Heart right ventricle (tissue), 16 donors: Measurements from ENCODE around the gene HINFP. TPM values are rescaled to one million over a fixed set of nuclear protein-coding genes. Genes with fewer than 3 reads are reported as not detected.

Experiments
- ATAC-seq, 8 donors: fragments of 200-7000 bp; cut with Tn5 transposase; one replicate each; pipeline ENCODE4 v1.9.1; 2020; ENCODE audit warnings: mild to moderate bottlenecking in 8 of 8, moderate library complexity in 8 of 8, moderate number of reproducible peaks in 1 of 8
- DNase-seq, 2 donors: peaks; one replicate each; pipeline ENCODE4 v3.0.0-alpha.2; 2020
- H3K27ac ChIP-seq, 10 donors: fragments of 200-600 bp; sonication (generic) in 2 of 10; one replicate each; pipeline versions ENCODE4 v1.5.0 to v1.8.0; 2020 to 2022; ENCODE audit warnings: mild to moderate bottlenecking in 3 of 10
- H3K27me3 ChIP-seq, 7 donors: fragments of 200-600 bp; one replicate each; pipeline ENCODE4 v1.8.0; 2021 to 2022; ENCODE audit warnings: mild to moderate bottlenecking in 2 of 7
- H3K36me3 ChIP-seq, 9 donors: fragments of 200-600 bp; sonication (generic) in 1 of 9; one replicate each; pipeline versions ENCODE4 v1.5.0 to v1.8.0; 2020 to 2022; ENCODE audit warnings: mild to moderate bottlenecking in 2 of 9
- H3K4me1 ChIP-seq, 9 donors: fragments of 200-600 bp; sonication (generic) in 1 of 9; one replicate each; pipeline versions ENCODE4 v1.5.0 to v1.8.0; 2020 to 2022; ENCODE audit warnings: mild to moderate bottlenecking in 4 of 9
- H3K4me3 ChIP-seq, 10 donors: fragments of 200-600 bp; sonication (generic) in 2 of 10; one replicate each; pipeline versions ENCODE4 v1.5.0 to v1.8.0; 2020 to 2022; ENCODE audit warnings: mild to moderate bottlenecking in 7 of 10, moderate library complexity in 2 of 10
- H3K9me3 ChIP-seq, 11 donors: fragments of 200-600 bp in 10 of 11; sonication (generic) in 2 of 11; one replicate each; pipeline versions ENCODE4 v1.5.0 to v1.8.0; 2013 to 2022; ENCODE audit warnings: mild to moderate bottlenecking in 2 of 11, control low read depth in 1 of 11, moderate library complexity in 1 of 11
- WGBS, 2 donors: extraction: QIAGEN DNeasy Blood & Tissue Kit; methylation state at CpG; one replicate each; pipeline ENCODE4 v1.1.7; 2013; ENCODE audit warnings: inconsistent platforms in 1 of 2; 5-methylcytosine and 5-hydroxymethylcytosine counted together
- intact Hi-C, 10 donors: fragments of 100-400 bp; cut with DNase I; formaldehyde crosslinking; loops; one replicate each; pipeline versions ENCODE4 v1.11.1 to v1.14.2; 2022
- polyA plus RNA-seq, 2 donors: library from polyadenylated mRNA; stranded (reverse); fragments of 200-250 nt; gene quantifications; one replicate each; pipeline ENCODE4 v1.2.3, GENCODE V29; 2013
- total RNA-seq, 10 donors: library from RNA; stranded (reverse); fragmentation: NEBNext Ultra II Directional in 3 of 10; extraction: Animal tissue kit (Norgen Biotek cat#: 25700) in 3 of 10; gene quantifications; one replicate each; pipeline versions ENCODE4 v1.2.1 to v1.2.4, GENCODE V29; 2021 to 2023
- TF ChIP-seq, protein P1 (sequence below), 9 donors: fragments of 200-600 bp; sonication (generic) in 2 of 9; IDR thresholded peaks; one replicate each; pipeline versions ENCODE4 v1.5.0 to v1.8.0; 2021 to 2022; ENCODE audit warnings: antibody characterized with exemption in 9 of 9, mild to moderate bottlenecking in 5 of 9, moderate library complexity in 1 of 9
- donor health status: Arrhythmogenic right ventricular cardiomyopathy.
- donor health status: ischemic (EF 13 %, LVEDD 7.1; RV severe dilation, severe dysfunction).
- donor health status: healthy with polysubstance abuse.
- donor health status: DM: no; HTN: yes; CAD: no.
- donor health status: DM: no; HTN: no; CAD: no.
- donor health status: ischemic (EF 25% LVEDD 6.9; RV normal size, moderate dysfunction).
- donor health status: ischemic (EF 25% LVEDD 5.7; RV mildly dilated, moderate dysfunction).
- donor health status: healthy.
- donor health status: DM: yes; HTN: yes; CAD: no.
- donor health status: Ischemic cardiomyopathy.
- donor health status: ischemic (EF 35%, LVEDD 5.7; RV mildly dilated, moderate dysfunction).
- donor health status: nonischemic (EF 11% LVEDD 7.7; RV severe dilation, severe dysfunction).
- donor health status: DM: yes; HTN: yes; CAD: no.
- donor health status: PGD.
- donor health status: ischemic (EF 29% LVEDD 5.4; RV normal size, mild dysfunction).
- donor health status: nonischemic (EF 23%, LVEDD 6.1; RV moderate dilation, normal function).

Gene HINFP
- total and polyA plus RNA-seq, 12 donors, result 8.6 to 18.1 (median 11.5) TPM

DNA sequence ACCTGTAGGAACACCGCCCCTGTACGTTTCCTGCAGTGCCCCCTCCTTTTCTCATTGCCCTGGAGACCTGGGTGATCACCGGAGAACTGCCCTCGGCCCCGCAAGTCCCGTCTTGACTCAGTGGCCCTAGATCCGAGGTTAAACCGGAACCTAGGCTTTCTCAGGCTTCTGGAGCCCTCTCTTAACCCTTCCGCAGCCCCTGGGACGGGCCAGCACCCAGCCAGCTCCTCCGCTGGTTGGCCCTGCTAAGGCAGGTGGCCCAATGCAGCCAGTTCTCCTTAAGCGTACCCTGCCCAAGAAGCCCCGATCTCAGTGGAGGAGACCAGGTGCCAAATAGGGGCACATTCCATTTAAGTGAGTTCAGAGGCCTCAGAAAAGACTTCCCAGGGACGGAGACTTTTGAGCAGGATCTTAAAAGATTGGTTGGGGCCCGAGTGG, 47.9 kb downstream of the HINFP start:
- peaks cover 0 to 19% (median 8%) of the 10 kb centered on the region in 9 donors for H3K4me1 ChIP-seq
- TF ChIP-seq, protein P1, sequence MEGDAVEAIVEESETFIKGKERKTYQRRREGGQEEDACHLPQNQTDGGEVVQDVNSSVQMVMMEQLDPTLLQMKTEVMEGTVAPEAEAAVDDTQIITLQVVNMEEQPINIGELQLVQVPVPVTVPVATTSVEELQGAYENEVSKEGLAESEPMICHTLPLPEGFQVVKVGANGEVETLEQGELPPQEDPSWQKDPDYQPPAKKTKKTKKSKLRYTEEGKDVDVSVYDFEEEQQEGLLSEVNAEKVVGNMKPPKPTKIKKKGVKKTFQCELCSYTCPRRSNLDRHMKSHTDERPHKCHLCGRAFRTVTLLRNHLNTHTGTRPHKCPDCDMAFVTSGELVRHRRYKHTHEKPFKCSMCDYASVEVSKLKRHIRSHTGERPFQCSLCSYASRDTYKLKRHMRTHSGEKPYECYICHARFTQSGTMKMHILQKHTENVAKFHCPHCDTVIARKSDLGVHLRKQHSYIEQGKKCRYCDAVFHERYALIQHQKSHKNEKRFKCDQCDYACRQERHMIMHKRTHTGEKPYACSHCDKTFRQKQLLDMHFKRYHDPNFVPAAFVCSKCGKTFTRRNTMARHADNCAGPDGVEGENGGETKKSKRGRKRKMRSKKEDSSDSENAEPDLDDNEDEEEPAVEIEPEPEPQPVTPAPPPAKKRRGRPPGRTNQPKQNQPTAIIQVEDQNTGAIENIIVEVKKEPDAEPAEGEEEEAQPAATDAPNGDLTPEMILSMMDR (IDR thresholded peaks at IDR 0.05), result no peak
- H3K4me3 ChIP-seq, result peak overlapping the region; percentile 69 to 100 (median 88)
- no peaks in the 10 kb centered on the region for H3K9me3 ChIP-seq
- WGBS, 2 donors, result 14% methylated on average over 15 of the region's 15 CpGs
- H3K36me3 ChIP-seq, result peaks cover 0 to 20% (median under 1%) of the 10 kb centered on the region in 9 donors
- intact Hi-C loops, result loop anchor here in 3 of 10 donors (2.0 to 5.0 kb wide), 3 partner anchors 33 to 74 kb away; partner anchors contain the start of gene CBL (in 1 of the 3)
- peak; percentile 36 to 48 for DNase-seq
- no peaks in the 10 kb centered on the region for H3K27me3 ChIP-seq
- peak overlapping the region; percentile 89 to 99 (median 96) for H3K27ac ChIP-seq
- peak; percentile 53 to 87 (median 76) for ATAC-seq

DNA sequence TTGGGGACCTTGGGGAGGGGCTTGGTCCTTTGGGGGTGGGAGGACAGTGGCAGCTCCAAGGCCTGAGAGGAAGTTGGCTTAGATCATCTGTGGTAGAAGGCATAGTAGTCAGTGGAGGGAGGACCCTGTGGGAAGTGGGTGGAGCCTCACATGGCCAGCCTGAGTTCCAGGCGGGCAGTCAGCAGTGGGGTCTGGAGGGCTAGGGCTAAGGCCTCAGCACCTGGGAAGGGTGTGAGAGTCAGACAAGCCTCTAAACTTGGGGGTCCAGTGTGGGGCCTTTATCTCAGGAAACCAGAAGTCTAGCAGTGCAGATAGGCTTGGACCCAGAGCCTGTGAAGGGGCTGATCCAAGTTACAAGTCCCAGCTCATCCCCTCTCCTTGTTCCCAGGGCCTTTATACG, 51.1 kb downstream of the HINFP start:
- Histone ChIP-seq H3K36me3 (peaks cover 0 to 53% (median 12%) of the 10 kb centered on the region in 9 donors), H3K4me3 (no peak overlapping the region), H3K4me1 (peaks cover 0 to 19% (median 8%) of the 10 kb centered on the region in 9 donors), H3K27ac (no peak overlapping the region), H3K9me3 (no peaks in the 10 kb centered on the region), H3K27me3 (no peaks in the 10 kb centered on the region)
- TF ChIP-seq, protein P1 (IDR thresholded peaks at IDR 0.05), result no peak
- DNase-seq, result no peak
- intact Hi-C loops, result no loop called here
- ATAC-seq, result no peak
- 84 to 87% methylated on average over 2 of the region's 2 CpGs for WGBS, 2 donors

DNA sequence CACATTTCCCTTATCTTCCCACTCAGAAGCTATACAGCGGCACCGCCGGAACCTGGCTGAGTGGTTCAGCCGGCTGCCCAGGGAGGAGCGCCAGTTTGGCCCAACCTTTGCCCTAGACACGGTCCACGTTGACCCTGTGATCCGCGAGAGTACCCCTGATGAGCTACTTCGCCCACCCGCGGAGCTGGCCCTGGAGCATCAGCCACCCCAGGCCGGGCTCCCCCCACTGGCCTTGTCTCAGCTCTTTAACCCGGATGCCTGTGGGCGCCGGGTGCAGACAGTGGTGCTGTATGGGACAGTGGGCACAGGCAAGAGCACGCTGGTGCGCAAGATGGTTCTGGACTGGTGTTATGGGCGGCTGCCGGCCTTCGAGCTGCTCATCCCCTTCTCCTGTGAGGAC, 52.1 kb downstream of the HINFP start:
- intact Hi-C loops, result no loop called here
- Histone ChIP-seq H3K4me3 (no peak overlapping the region), H3K27me3 (no peaks in the 10 kb centered on the region), H3K36me3 (peaks cover 0 to 61% (median 17%) of the 10 kb centered on the region in 9 donors), H3K4me1 (peaks cover 0 to 24% (median 8%) of the 10 kb centered on the region in 9 donors), H3K27ac (no peak overlapping the region), H3K9me3 (no peaks in the 10 kb centered on the region)
- WGBS, 2 donors, result 94 to 95% methylated on average over 21 of the region's 21 CpGs
- ATAC-seq (no peak), DNase-seq (no peak)
- TF ChIP-seq, protein P1 (IDR thresholded peaks at IDR 0.05), result no peak

DNA sequence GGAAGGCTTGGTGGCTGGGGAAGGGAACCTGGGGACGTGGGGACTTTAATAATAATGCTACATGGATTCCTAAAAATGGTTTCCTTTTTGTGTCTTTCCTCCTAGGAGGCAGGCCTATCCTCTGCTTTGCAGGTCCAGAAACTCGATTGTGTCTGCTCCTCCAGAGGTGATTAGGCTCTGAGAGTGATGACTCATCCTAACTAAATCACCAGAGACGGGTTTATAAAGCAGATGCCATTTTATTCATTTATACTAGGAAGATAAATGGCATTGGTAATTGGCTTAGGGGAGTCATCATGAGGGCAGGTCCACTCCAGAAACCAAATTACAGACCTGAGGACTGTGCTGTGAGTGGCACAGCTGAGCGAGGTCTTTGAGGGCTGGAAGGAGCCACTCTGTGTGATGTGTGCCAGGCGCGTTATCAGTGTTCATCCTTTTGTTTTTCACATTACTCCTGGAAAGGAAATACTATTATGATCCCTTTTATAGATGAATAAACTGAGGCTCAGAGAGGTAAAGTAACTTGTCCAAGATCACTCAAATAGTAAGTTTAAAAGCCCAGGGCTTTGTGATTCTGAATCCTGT, 54.2 kb downstream of the HINFP start:
- no peak for ATAC-seq
- H3K4me1 ChIP-seq, result peaks cover 0 to 20% (median 0%) of the 10 kb centered on the region in 9 donors
- no peaks in the 10 kb centered on the region for H3K27me3 ChIP-seq
- DNase-seq, result no peak
- TF ChIP-seq, protein P1 (IDR thresholded peaks at IDR 0.05), result no peak
- peaks cover 0 to 72% (median 29%) of the 10 kb centered on the region in 9 donors for H3K36me3 ChIP-seq
- intact Hi-C loops, result no loop called here
- no peak overlapping the region for H3K4me3 ChIP-seq
- WGBS, 2 donors, result 71 to 72% methylated on average over 6 of the region's 6 CpGs
- no peak overlapping the region for H3K27ac ChIP-seq
- H3K9me3 ChIP-seq, result no peaks in the 10 kb centered on the region
